Gastrocnemius medialis (tissue), 4 donors: Measurements from ENCODE around the gene NR2E1. TPM values are rescaled to one million over a fixed set of nuclear protein-coding genes. Genes with fewer than 3 reads are reported as not detected.

Experiments used
- ATAC-seq, 2 donors: fragments of 150-250 bp; one replicate each; pipeline ENCODE4 v1.9.1; 2016
- DNase-seq, 2 donors: peaks; one replicate each; pipeline ENCODE4 v3.0.0-alpha.2; 2019
- H3K27ac ChIP-seq, 4 donors: fragments of 200-600 bp; sonication (generic); 1 replicate in 1 of 4; 2 replicates in 3 of 4; pipeline ENCODE4 v1.5.1; 2016 to 2018; ENCODE audit warnings: mild to moderate bottlenecking in 2 of 4, moderate library complexity in 1 of 4
- H3K27me3 ChIP-seq, 3 donors: fragments of 200-600 bp; sonication (generic) in 2 of 3; 1 replicate in 1 of 3; 2 replicates in 2 of 3; pipeline versions ENCODE4 v1.5.1 to v1.6.0; 2016 to 2019; ENCODE audit warnings: mild to moderate bottlenecking in 1 of 3, moderate library complexity in 1 of 3
- H3K36me3 ChIP-seq, 2 donors: fragments of 200-600 bp; sonication (generic) in 1 of 2; one replicate each; pipeline ENCODE4 v1.5.1; 2017 to 2018
- H3K4me1 ChIP-seq, 2 donors: fragments of 200-600 bp; sonication (generic) in 1 of 2; one replicate each; pipeline ENCODE4 v1.5.1; 2016 to 2017; ENCODE audit warnings: mild to moderate bottlenecking in 2 of 2
- H3K4me3 ChIP-seq, 4 donors: fragments of 200-600 bp; sonication (generic) in 3 of 4; 1 replicate in 1 of 4; 2 replicates in 3 of 4; pipeline ENCODE4 v1.5.1; 2016 to 2019; ENCODE audit warnings: mild to moderate bottlenecking in 2 of 4
- H3K9me3 ChIP-seq, 3 donors: fragments of 200-600 bp; sonication (generic) in 2 of 3; 1 replicate in 1 of 3; 2 replicates in 2 of 3; pipeline ENCODE4 v1.5.1; 2016 to 2019
- POLR2A ChIP-seq, 2 donors: fragments of 450-650 bp; IDR thresholded peaks; one replicate each; pipeline ENCODE4 v1.6.1; 2017; ENCODE audit warnings: antibody characterized with exemption in 2 of 2, mild to moderate bottlenecking in 2 of 2, moderate library complexity in 2 of 2
- in situ Hi-C, 4 donors: fragments of 200-750 bp; cut with MboI; loops; one replicate each; pipeline versions ENCODE4 v1.15.0 to v1.8.0; 2017; ENCODE audit warnings: low sequenced_read_pairs in 4 of 4
- intact Hi-C: fragments of 100-400 bp; cut with DNase I; formaldehyde crosslinking; loops from one replicate; pipeline ENCODE4 v1.15.1; 2023; ENCODE audit warnings: low total_unique reads
- total RNA-seq, 4 donors: library from RNA; depleted of rRNA; stranded (reverse); fragments of >200 nt; gene quantifications; one replicate each; pipeline versions ENCODE4 v1.1.0 to v1.2.3, GENCODE V29; 2016
- TF ChIP-seq, protein P1 (sequence below), 5 experiments: fragments of 450-650 bp in 3 of 5; fragments of 200-600 bp in 2 of 5; sonication (generic) in 2 of 5; IDR thresholded peaks in 4 of 5; conservative IDR thresholded peaks in 1 of 5; 1 replicate in 4 of 5; 2 replicates in 1 of 5; pipeline ENCODE4 v1.5.1; 2016 to 2019; ENCODE audit warnings: antibody characterized with exemption in 5 of 5, mild to moderate bottlenecking in 3 of 5, moderate library complexity in 3 of 5

Gene NR2E1
- total RNA-seq, 4 donors from 2014 or later = not detected

- peaks cover 99% of the 10 kb centered on the region in 3 donors for H3K27me3 ChIP-seq
- no peak overlapping the region for H3K27ac ChIP-seq
- peaks cover 13 to 28% of the 10 kb centered on the region in 2 donors for H3K4me1 ChIP-seq
- in situ Hi-C loops (no loop called here), intact Hi-C loops (no loop called here)
- H3K9me3 ChIP-seq = no peaks in the 10 kb centered on the region
- no peak for TF ChIP-seq POLR2A (IDR thresholded peaks at IDR 0.05)
- TF ChIP-seq, protein P1, sequence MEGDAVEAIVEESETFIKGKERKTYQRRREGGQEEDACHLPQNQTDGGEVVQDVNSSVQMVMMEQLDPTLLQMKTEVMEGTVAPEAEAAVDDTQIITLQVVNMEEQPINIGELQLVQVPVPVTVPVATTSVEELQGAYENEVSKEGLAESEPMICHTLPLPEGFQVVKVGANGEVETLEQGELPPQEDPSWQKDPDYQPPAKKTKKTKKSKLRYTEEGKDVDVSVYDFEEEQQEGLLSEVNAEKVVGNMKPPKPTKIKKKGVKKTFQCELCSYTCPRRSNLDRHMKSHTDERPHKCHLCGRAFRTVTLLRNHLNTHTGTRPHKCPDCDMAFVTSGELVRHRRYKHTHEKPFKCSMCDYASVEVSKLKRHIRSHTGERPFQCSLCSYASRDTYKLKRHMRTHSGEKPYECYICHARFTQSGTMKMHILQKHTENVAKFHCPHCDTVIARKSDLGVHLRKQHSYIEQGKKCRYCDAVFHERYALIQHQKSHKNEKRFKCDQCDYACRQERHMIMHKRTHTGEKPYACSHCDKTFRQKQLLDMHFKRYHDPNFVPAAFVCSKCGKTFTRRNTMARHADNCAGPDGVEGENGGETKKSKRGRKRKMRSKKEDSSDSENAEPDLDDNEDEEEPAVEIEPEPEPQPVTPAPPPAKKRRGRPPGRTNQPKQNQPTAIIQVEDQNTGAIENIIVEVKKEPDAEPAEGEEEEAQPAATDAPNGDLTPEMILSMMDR (IDR thresholded peaks at IDR 0.05 in 4 of 5, conservative IDR thresholded peaks at IDR 0.05 in 1 of 5) = no peak
- ATAC-seq (no peak), DNase-seq (no peak)
- no peaks in the 10 kb centered on the region for H3K36me3 ChIP-seq
- H3K4me3 ChIP-seq = no peak overlapping the region
These were observed 2.6 kb upstream of the NR2E1 start for GRCh38 chr6:108163267-108163643.

DNA sequence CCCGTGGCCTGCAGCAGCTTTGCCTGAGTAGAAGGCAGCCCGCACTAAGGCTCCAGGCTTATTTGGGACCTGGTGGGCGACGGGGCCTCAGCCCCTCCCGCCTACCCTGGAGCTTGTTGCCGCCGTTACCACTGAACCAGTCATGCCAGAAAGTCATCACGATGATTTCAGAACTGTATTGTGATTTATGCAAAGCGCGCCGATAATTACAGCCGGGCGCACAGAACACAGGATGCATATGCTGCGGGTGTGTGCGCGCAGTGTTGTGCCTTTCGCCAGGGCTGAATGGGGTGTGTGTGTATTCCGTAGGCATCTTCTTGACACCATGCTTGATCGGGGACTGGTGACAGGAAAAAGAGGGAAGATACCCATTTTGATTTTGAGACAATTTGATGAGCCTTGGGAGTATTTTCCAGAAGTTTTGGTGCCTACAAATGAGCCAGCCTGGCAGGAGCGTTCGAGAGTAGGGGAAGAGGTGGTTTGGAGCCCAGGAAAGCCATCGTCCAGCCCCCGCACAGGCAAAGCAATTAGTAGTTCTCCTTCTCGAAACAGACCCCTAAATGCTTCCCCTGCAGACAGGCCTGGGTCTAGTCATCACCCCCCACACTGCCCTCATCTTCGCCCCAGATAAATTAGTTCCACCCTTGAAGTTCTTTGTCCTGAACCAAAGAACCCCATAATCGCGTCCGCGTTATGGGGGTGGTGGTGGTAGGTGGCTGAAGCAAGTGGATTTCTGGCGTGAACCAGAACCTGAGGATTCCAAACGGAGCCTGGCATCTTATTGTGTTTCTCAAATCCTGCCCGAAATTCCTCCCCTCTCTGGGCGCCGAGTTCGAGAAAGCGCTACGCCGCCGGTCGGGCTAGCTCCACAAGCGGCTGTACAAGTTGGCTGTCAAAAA is 1.9 kb upstream of the NR2E1 start:
- peak overlapping the region in 1 of 4 donors; percentile 47 for H3K4me3 ChIP-seq
- H3K9me3 ChIP-seq = no peaks in the 10 kb centered on the region
- peaks cover 99 to 100% (median 99%) of the 10 kb centered on the region in 3 donors for H3K27me3 ChIP-seq
- ATAC-seq (no peak), DNase-seq (no peak)
- intact Hi-C loops (no loop called here), in situ Hi-C loops (no loop called here)
- peaks cover 17 to 35% of the 10 kb centered on the region in 2 donors for H3K4me1 ChIP-seq
- H3K36me3 ChIP-seq = no peaks in the 10 kb centered on the region
- no peak overlapping the region for H3K27ac ChIP-seq
- no peak for TF ChIP-seq POLR2A (IDR thresholded peaks at IDR 0.05)
- TF ChIP-seq, protein P1 (IDR thresholded peaks at IDR 0.05 in 4 of 5, conservative IDR thresholded peaks at IDR 0.05 in 1 of 5) = no peak

DNA sequence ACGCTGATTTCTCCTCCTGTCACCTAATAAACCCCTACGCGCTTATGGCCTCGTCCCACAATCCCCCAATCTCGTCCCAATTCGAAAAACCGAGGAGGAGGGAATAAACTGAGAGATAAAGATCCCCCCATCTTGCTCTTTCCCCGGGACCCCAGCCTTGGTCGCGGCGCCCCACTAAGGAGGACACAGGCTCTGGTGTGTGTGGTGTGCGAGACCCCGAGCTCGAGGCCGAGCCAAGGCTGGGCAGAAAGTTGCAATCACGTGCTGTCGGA is 1.3 kb upstream of the NR2E1 start:
- no peak overlapping the region for H3K27ac ChIP-seq
- H3K4me3 ChIP-seq = peak overlapping the region in 2 of 4 donors; percentile 11 to 47
- intact Hi-C loops (no loop called here), in situ Hi-C loops (no loop called here)
- H3K27me3 ChIP-seq = peaks cover 99 to 100% (median 99%) of the 10 kb centered on the region in 3 donors
- DNase-seq (no peak), ATAC-seq (no peak)
- no peaks in the 10 kb centered on the region for H3K9me3 ChIP-seq
- TF ChIP-seq POLR2A (IDR thresholded peaks at IDR 0.05) = no peak
- TF ChIP-seq, protein P1 (IDR thresholded peaks at IDR 0.05 in 4 of 5, conservative IDR thresholded peaks at IDR 0.05 in 1 of 5) = no peak
- H3K36me3 ChIP-seq = no peaks in the 10 kb centered on the region
- H3K4me1 ChIP-seq = peaks cover 20 to 40% of the 10 kb centered on the region in 2 donors

GRCh38 chr6:108164815-108165706 is 761 bp upstream of the NR2E1 start:
- DNase-seq = no peak
- Histone ChIP-seq H3K9me3 (no peaks in the 10 kb centered on the region), H3K4me3 (peak overlapping the region; percentile 11 to 47 (median 25)), H3K27ac (no peak overlapping the region), H3K4me1 (peaks cover 20 to 43% of the 10 kb centered on the region in 2 donors), H3K36me3 (no peaks in the 10 kb centered on the region), H3K27me3 (peaks cover 98 to 100% (median 100%) of the 10 kb centered on the region in 3 donors)
- TF ChIP-seq, protein P1 (IDR thresholded peaks at IDR 0.05 in 4 of 5, conservative IDR thresholded peaks at IDR 0.05 in 1 of 5) = no peak
- TF ChIP-seq POLR2A (IDR thresholded peaks at IDR 0.05) = no peak
- in situ Hi-C loops = no loop called here
- intact Hi-C loops = no loop called here
- ATAC-seq = no peak
